ENCODE data around the gene CHST9. TPM values are rescaled to one million over a fixed set of nuclear protein-coding genes. Genes with fewer than 3 reads are reported as not detected.

The CHST9 gene
- polyA plus RNA-seq, 1 donor from 2014 or later, result 0.32 TPM

DNA sequence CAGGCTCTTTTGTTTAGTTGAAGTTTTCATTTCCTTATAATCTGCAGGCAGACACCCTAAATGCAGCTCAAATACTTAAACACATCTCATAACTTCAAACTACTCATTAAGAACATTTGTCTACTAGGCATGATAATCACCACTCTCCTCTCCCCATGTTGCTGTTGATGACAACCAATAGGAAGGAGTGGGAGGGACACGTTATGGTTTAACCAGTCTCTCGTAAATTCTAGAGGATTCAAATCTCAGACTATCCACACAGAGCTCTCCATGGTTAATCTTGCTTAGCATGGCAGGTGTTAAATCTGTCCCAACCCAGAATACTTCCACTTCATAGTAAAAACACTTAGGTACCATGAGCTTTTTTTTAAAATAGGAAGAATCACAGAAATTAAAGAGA lies 192.2 kb downstream of the CHST9 start:
- TF ChIP-seq RAD21 (conservative IDR thresholded peaks at IDR 0.05) (no peak), EZH2 (IDR thresholded peaks at IDR 0.05; ENCODE audit: borderline replicate concordance, insufficient read depth, low read length, poor library complexity, severe bottlenecking) (no peak), POLR2AphosphoS5 (IDR thresholded peaks at IDR 0.05) (no peak), SMC3 (conservative IDR thresholded peaks at IDR 0.05; ENCODE audit: poor library complexity) (no peak), EP300 (conservative IDR thresholded peaks at IDR 0.05; ENCODE audit: poor library complexity, severe bottlenecking) (no peak), MXI1 (conservative IDR thresholded peaks at IDR 0.05; ENCODE audit: poor library complexity, severe bottlenecking) (no peak), TAF1 (IDR thresholded peaks at IDR 0.05; ENCODE audit: low read depth) (no peak)
- TF ChIP-seq, protein P1, sequence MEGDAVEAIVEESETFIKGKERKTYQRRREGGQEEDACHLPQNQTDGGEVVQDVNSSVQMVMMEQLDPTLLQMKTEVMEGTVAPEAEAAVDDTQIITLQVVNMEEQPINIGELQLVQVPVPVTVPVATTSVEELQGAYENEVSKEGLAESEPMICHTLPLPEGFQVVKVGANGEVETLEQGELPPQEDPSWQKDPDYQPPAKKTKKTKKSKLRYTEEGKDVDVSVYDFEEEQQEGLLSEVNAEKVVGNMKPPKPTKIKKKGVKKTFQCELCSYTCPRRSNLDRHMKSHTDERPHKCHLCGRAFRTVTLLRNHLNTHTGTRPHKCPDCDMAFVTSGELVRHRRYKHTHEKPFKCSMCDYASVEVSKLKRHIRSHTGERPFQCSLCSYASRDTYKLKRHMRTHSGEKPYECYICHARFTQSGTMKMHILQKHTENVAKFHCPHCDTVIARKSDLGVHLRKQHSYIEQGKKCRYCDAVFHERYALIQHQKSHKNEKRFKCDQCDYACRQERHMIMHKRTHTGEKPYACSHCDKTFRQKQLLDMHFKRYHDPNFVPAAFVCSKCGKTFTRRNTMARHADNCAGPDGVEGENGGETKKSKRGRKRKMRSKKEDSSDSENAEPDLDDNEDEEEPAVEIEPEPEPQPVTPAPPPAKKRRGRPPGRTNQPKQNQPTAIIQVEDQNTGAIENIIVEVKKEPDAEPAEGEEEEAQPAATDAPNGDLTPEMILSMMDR (IDR thresholded peaks at IDR 0.05; ENCODE audit: poor library complexity, severe bottlenecking), result no peak
- TF ChIP-seq, protein P2, sequence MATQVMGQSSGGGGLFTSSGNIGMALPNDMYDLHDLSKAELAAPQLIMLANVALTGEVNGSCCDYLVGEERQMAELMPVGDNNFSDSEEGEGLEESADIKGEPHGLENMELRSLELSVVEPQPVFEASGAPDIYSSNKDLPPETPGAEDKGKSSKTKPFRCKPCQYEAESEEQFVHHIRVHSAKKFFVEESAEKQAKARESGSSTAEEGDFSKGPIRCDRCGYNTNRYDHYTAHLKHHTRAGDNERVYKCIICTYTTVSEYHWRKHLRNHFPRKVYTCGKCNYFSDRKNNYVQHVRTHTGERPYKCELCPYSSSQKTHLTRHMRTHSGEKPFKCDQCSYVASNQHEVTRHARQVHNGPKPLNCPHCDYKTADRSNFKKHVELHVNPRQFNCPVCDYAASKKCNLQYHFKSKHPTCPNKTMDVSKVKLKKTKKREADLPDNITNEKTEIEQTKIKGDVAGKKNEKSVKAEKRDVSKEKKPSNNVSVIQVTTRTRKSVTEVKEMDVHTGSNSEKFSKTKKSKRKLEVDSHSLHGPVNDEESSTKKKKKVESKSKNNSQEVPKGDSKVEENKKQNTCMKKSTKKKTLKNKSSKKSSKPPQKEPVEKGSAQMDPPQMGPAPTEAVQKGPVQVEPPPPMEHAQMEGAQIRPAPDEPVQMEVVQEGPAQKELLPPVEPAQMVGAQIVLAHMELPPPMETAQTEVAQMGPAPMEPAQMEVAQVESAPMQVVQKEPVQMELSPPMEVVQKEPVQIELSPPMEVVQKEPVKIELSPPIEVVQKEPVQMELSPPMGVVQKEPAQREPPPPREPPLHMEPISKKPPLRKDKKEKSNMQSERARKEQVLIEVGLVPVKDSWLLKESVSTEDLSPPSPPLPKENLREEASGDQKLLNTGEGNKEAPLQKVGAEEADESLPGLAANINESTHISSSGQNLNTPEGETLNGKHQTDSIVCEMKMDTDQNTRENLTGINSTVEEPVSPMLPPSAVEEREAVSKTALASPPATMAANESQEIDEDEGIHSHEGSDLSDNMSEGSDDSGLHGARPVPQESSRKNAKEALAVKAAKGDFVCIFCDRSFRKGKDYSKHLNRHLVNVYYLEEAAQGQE (IDR thresholded peaks at IDR 0.05; ENCODE audit: borderline replicate concordance), result no peak
- Histone ChIP-seq H4K20me1 (ENCODE audit: insufficient read depth) (no peaks in the 10 kb centered on the region), H3F3A (ENCODE audit: insufficient read depth, low read length, poor library complexity, severe bottlenecking) (no peaks in the 10 kb centered on the region), H3K27me3 (ENCODE audit: insufficient read depth, low read depth, low read length) (no peaks in the 10 kb centered on the region), H3K4me2 (ENCODE audit: low read length) (no peak overlapping the region), H3K9ac (ENCODE audit: low read length) (no peak overlapping the region), H3K9me3 (ENCODE audit: low read length) (no peaks in the 10 kb centered on the region), H3K36me3 (ENCODE audit: insufficient read depth, low read length) (no peaks in the 10 kb centered on the region), H2AFZ (ENCODE audit: low read depth, low read length) (no peak overlapping the region), H3K4me3 (ENCODE audit: low read length) (no peak overlapping the region), H3K9me2 (ENCODE audit: insufficient read depth, low read length) (no peaks in the 10 kb centered on the region), H3K79me2 (replicated peaks; ENCODE audit: insufficient read depth, low read length) (no peaks in the 10 kb centered on the region), H3K27ac (ENCODE audit: low read length) (no peak overlapping the region)

GRCh38 chr18:26989842-26990241 lies 195.3 kb downstream of the CHST9 start:
- Histone ChIP-seq H3K9ac (ENCODE audit: low read length) (no peak overlapping the region), H3K9me3 (ENCODE audit: low read length) (no peaks in the 10 kb centered on the region), H3K27ac (ENCODE audit: low read length) (no peak overlapping the region), H3F3A (ENCODE audit: insufficient read depth, low read length, poor library complexity, severe bottlenecking) (no peaks in the 10 kb centered on the region), H3K79me2 (replicated peaks; ENCODE audit: insufficient read depth, low read length) (no peaks in the 10 kb centered on the region), H3K27me3 (ENCODE audit: insufficient read depth, low read depth, low read length) (no peaks in the 10 kb centered on the region), H3K36me3 (ENCODE audit: insufficient read depth, low read length) (no peaks in the 10 kb centered on the region), H2AFZ (ENCODE audit: low read depth, low read length) (no peak overlapping the region), H3K9me2 (ENCODE audit: insufficient read depth, low read length) (no peaks in the 10 kb centered on the region), H3K4me3 (ENCODE audit: low read length) (no peak overlapping the region), H3K4me2 (ENCODE audit: low read length) (no peak overlapping the region), H4K20me1 (ENCODE audit: insufficient read depth) (no peaks in the 10 kb centered on the region)
- no peak for TF ChIP-seq TAF1 (IDR thresholded peaks at IDR 0.05; ENCODE audit: low read depth)
- no peak for TF ChIP-seq POLR2AphosphoS5 (IDR thresholded peaks at IDR 0.05)
- no peak for TF ChIP-seq EP300 (conservative IDR thresholded peaks at IDR 0.05; ENCODE audit: poor library complexity, severe bottlenecking)
- TF ChIP-seq SMC3 (conservative IDR thresholded peaks at IDR 0.05; ENCODE audit: poor library complexity), result no peak
- TF ChIP-seq MXI1 (conservative IDR thresholded peaks at IDR 0.05; ENCODE audit: poor library complexity, severe bottlenecking), result no peak
- no peak for TF ChIP-seq RAD21 (conservative IDR thresholded peaks at IDR 0.05)
- TF ChIP-seq, protein P2 (IDR thresholded peaks at IDR 0.05; ENCODE audit: borderline replicate concordance), result no peak
- TF ChIP-seq, protein P1 (IDR thresholded peaks at IDR 0.05; ENCODE audit: poor library complexity, severe bottlenecking), result no peak
- TF ChIP-seq EZH2 (IDR thresholded peaks at IDR 0.05; ENCODE audit: borderline replicate concordance, insufficient read depth, low read length, poor library complexity, severe bottlenecking), result no peak

Measured in neural cell (in vitro differentiated cells).